Fibroblast of lung (primary cell): ENCODE results near the gene CORO1C. TPM values are rescaled to one million over a fixed set of nuclear protein-coding genes. Genes with fewer than 3 reads are reported as not detected.
A peak's percentile ranks its signal among the peaks of the same experiment; 100 is the strongest.

ENCODE experiments used
- DNase-seq, 2 donors: peaks; one replicate each; pipeline versions ENCODE4 v3.0.0 to v3.0.0-alpha.2; 2010; ENCODE audit warnings: low read depth in 2 of 2
- H2AFZ ChIP-seq: 2 replicates; pipeline ENCODE4 v1.5.1; 2012; ENCODE audit warnings: low read length, control low read depth, inconsistent platforms
- H3K27ac ChIP-seq: 2 replicates; pipeline ENCODE4 v1.5.1; 2011; ENCODE audit warnings: low read length, control low read depth; ENCODE audit not compliant: insufficient read depth
- H3K27me3 ChIP-seq: 2 replicates; pipeline ENCODE4 v1.5.1; 2011; ENCODE audit warnings: mild to moderate bottlenecking, low read length; ENCODE audit not compliant: control insufficient read depth, insufficient read depth
- H3K36me3 ChIP-seq: 2 replicates; pipeline ENCODE4 v1.5.1; 2011; ENCODE audit warnings: low read length; ENCODE audit not compliant: control insufficient read depth, insufficient read depth
- H3K4me1 ChIP-seq: 2 replicates; pipeline ENCODE4 v1.5.1; 2011; ENCODE audit warnings: low read length; ENCODE audit not compliant: control insufficient read depth, insufficient read depth; ENCODE audit errors: extremely low read depth
- H3K4me2 ChIP-seq: 2 replicates; pipeline ENCODE4 v1.5.1; 2011; ENCODE audit warnings: low read length, control low read depth; ENCODE audit not compliant: insufficient read depth; ENCODE audit errors: extremely low read depth
- H3K4me3 ChIP-seq, 4 experiments: fragments of 200-600 bp in 1 of 4; sonication (generic) in 1 of 4; replicated peaks in 1 of 4; 2 replicates each; pipeline ENCODE4 v1.5.1; 2011 to 2016; ENCODE audit warnings: low read length in 4 of 4, low read depth in 3 of 4, mild to moderate bottlenecking in 3 of 4, control low read depth in 2 of 4, inconsistent platforms in 1 of 4, mixed read lengths in 1 of 4; ENCODE audit not compliant: insufficient read depth in 1 of 4; ENCODE audit errors: control extremely low read depth in 1 of 4
- H3K79me2 ChIP-seq: 2 replicates; pipeline ENCODE4 v1.5.1; 2012; ENCODE audit warnings: mild to moderate bottlenecking, low read length, inconsistent platforms; ENCODE audit not compliant: control insufficient read depth, insufficient read depth
- H3K9ac ChIP-seq: 2 replicates; pipeline ENCODE4 v1.5.1; 2011; ENCODE audit warnings: mild to moderate bottlenecking, low read length, control low read depth; ENCODE audit not compliant: insufficient read depth
- H3K9me3 ChIP-seq: 2 replicates; pipeline ENCODE4 v1.5.1; 2012; ENCODE audit warnings: low read depth, low read length; ENCODE audit not compliant: control insufficient read depth, insufficient read depth
- H4K20me1 ChIP-seq: 2 replicates; pipeline ENCODE4 v1.5.1; 2011; ENCODE audit warnings: low read length; ENCODE audit not compliant: control insufficient read depth, insufficient read depth; ENCODE audit errors: extremely low read depth
- CTCF ChIP-seq, 2 donors: IDR thresholded peaks in 1 of 2; conservative IDR thresholded peaks in 1 of 2; 1 replicate in 1 of 2; 2 replicates in 1 of 2; pipeline ENCODE4 v1.5.1; 2011 to 2012; ENCODE audit warnings: low read length in 2 of 2, control low read depth in 1 of 2, inconsistent platforms in 1 of 2, low read depth in 1 of 2, mild to moderate bottlenecking in 1 of 2
- EZH2 ChIP-seq: IDR thresholded peaks from 2 replicates; pipeline ENCODE4 v1.5.1; 2012; ENCODE audit warnings: low read length, control low read depth, mild to moderate bottlenecking; ENCODE audit errors: missing control alignments
- polyA plus RNA-seq, 2 donors: library from polyadenylated mRNA; depleted of rRNA in 1 of 2; stranded (reverse) in 1 of 2; unstranded in 1 of 2; fragments of >200 nt; gene quantifications; 2 replicates each; pipeline ENCODE4 v1.2.1, GENCODE V29; 2011 to 2012; ENCODE audit warnings: missing spikeins in 1 of 2
- total RNA-seq: library from RNA; depleted of rRNA; stranded (reverse); fragments of >200 nt; gene quantifications from 2 replicates; pipeline ENCODE4 v1.2.1, GENCODE V29; 2014

The CORO1C gene
- total and polyA plus RNA-seq, 2 donors (not counting 1 experiment from before 2014, with no cell fraction given): 288 to 542 TPM

GRCh38 chr12:108653922-108654321 lies 77.4 kb downstream of the CORO1C start:
- no peak for DNase-seq

GRCh38 chr12:108653082-108653516 lies 78.2 kb downstream of the CORO1C start:
- TF ChIP-seq EZH2: no peak
- no peak for TF ChIP-seq CTCF (conservative IDR thresholded peaks at IDR 0.05 in 1 of 2, IDR thresholded peaks at IDR 0.05 in 1 of 2; ENCODE audit: low read depth in 1 of 2, low read length in 2 of 2)
- peaks cover 37% of the 10 kb centered on the region for H3K79me2 ChIP-seq
- no peaks in the 10 kb centered on the region for H4K20me1 ChIP-seq
- no peaks in the 10 kb centered on the region for H3K9me3 ChIP-seq
- H3K4me3 ChIP-seq: no peak overlapping the region
- H3K27ac ChIP-seq: no peak overlapping the region
- H2AFZ ChIP-seq: no peak overlapping the region
- H3K27me3 ChIP-seq: no peaks in the 10 kb centered on the region
- H3K36me3 ChIP-seq: peaks cover 23% of the 10 kb centered on the region
- no peak for DNase-seq
- peaks cover 16% of the 10 kb centered on the region for H3K4me1 ChIP-seq
- no peak overlapping the region for H3K9ac ChIP-seq
- H3K4me2 ChIP-seq: no peak overlapping the region

More at GRCh38 chr12:108653922-108654321, 77.4 kb downstream of the CORO1C start:
- Histone ChIP-seq H3K9ac (no peak overlapping the region), H2AFZ (no peak overlapping the region), H4K20me1 (no peaks in the 10 kb centered on the region), H3K79me2 (peaks cover 40% of the 10 kb centered on the region), H3K4me2 (no peak overlapping the region), H3K9me3 (no peaks in the 10 kb centered on the region), H3K4me3 (no peak overlapping the region), H3K27ac (no peak overlapping the region), H3K4me1 (peaks cover 10% of the 10 kb centered on the region), H3K36me3 (peaks cover 21% of the 10 kb centered on the region), H3K27me3 (no peaks in the 10 kb centered on the region)
- TF ChIP-seq EZH2 (no peak), CTCF (conservative IDR thresholded peaks at IDR 0.05 in 1 of 2, IDR thresholded peaks at IDR 0.05 in 1 of 2; ENCODE audit: low read depth in 1 of 2, low read length in 2 of 2) (no peak)

- Histone ChIP-seq H3K9ac (no peak overlapping the region), H3K27ac (peak overlapping the region; percentile 48), H3K36me3 (peaks cover 26% of the 10 kb centered on the region)
Measured at GRCh38 chr12:108650083-108650482, 81.2 kb downstream of the CORO1C start.

More at GRCh38 chr12:108650083-108650482, 81.2 kb downstream of the CORO1C start:
- no peak for DNase-seq
- peak overlapping the region; percentile 32 for H3K4me2 ChIP-seq
- no peaks in the 10 kb centered on the region for H3K9me3 ChIP-seq
- H2AFZ ChIP-seq: no peak overlapping the region
- TF ChIP-seq EZH2: no peak
- no peak for TF ChIP-seq CTCF (conservative IDR thresholded peaks at IDR 0.05 in 1 of 2, IDR thresholded peaks at IDR 0.05 in 1 of 2; ENCODE audit: low read depth in 1 of 2, low read length in 2 of 2)
- no peak overlapping the region for H3K4me3 ChIP-seq
- peaks cover 30% of the 10 kb centered on the region for H3K4me1 ChIP-seq
- H3K79me2 ChIP-seq: peaks cover 42% of the 10 kb centered on the region
- H3K27me3 ChIP-seq: no peaks in the 10 kb centered on the region
- no peaks in the 10 kb centered on the region for H4K20me1 ChIP-seq
